Smooth muscle cell (in vitro differentiated cells): ENCODE data around the gene IFFO2. TPM values are rescaled to one million over a fixed set of nuclear protein-coding genes. Genes with fewer than 3 reads are reported as not detected.

Experiments used
- DNase-seq: peaks from one replicate; lab custom pipeline; 2025; ENCODE audit not compliant: unreplicated experiment; lab: John Stamatoyannopoulos, UW
- H2AFZ ChIP-seq: fragments of 200-600 bp; sonication (generic); 2 replicates; pipeline ENCODE4 v1.6.0; 2016; ENCODE audit warnings: antibody characterized with exemption, low read depth, mild to moderate bottlenecking
- H3F3A ChIP-seq: fragments of 200-600 bp; sonication (generic); 2 replicates; pipeline ENCODE4 v1.6.0; 2017; ENCODE audit warnings: antibody characterized with exemption, low read depth
- H3K27ac ChIP-seq: fragments of 200-600 bp; sonication (generic); 2 replicates; pipeline ENCODE4 v1.5.1; 2016; ENCODE audit warnings: low read depth, mild to moderate bottlenecking
- H3K27me3 ChIP-seq: fragments of 200-600 bp; sonication (generic); 2 replicates; pipeline ENCODE4 v1.6.1; 2016; ENCODE audit warnings: low read depth, mild to moderate bottlenecking
- H3K36me3 ChIP-seq: fragments of 200-600 bp; sonication (generic); 2 replicates; pipeline ENCODE4 v1.5.1; 2016; ENCODE audit warnings: low read depth
- H3K4me1 ChIP-seq: fragments of 200-600 bp; sonication (generic); 2 replicates; pipeline ENCODE4 v1.5.1; 2016; ENCODE audit warnings: low read depth
- H3K4me2 ChIP-seq: fragments of 200-600 bp; sonication (generic); 2 replicates; pipeline ENCODE4 v1.6.0; 2016; ENCODE audit warnings: mild to moderate bottlenecking
- H3K4me3 ChIP-seq: fragments of 200-600 bp; sonication (generic); 2 replicates; pipeline ENCODE4 v1.5.1; 2016; ENCODE audit warnings: mild to moderate bottlenecking
- H3K79me2 ChIP-seq: fragments of 200-600 bp; sonication (generic); 2 replicates; pipeline ENCODE4 v1.6.0; 2016; ENCODE audit warnings: low read depth, mild to moderate bottlenecking
- H3K9ac ChIP-seq: fragments of 200-600 bp; sonication (generic); 2 replicates; pipeline ENCODE4 v1.6.0; 2016; ENCODE audit warnings: low read depth
- H3K9me3 ChIP-seq: fragments of 200-600 bp; sonication (generic); replicated peaks from 2 replicates; pipeline ENCODE4 v1.5.1; 2016; ENCODE audit warnings: low read depth
- H4K20me1 ChIP-seq: fragments of 200-600 bp; sonication (generic); 2 replicates; pipeline ENCODE4 v1.6.0; 2016; ENCODE audit warnings: low read depth
- CTCF ChIP-seq: fragments of 200-600 bp; sonication (generic); IDR thresholded peaks from 2 replicates; pipeline ENCODE4 v1.5.1; 2017; ENCODE audit warnings: borderline replicate concordance, mild to moderate bottlenecking, antibody characterized with exemption; ENCODE audit not compliant: insufficient read depth, poor library complexity, severe bottlenecking
- WGBS: methylation state at CpG from one replicate; pipeline ENCODE4 v1.1.7; 2016; ENCODE audit warnings: low lambda C conversion rate; 5-methylcytosine and 5-hydroxymethylcytosine counted together
- polyA plus RNA-seq: library from polyadenylated mRNA; unstranded; fragments of >200 nt; fragmentation: Nextera tagmentation; extraction: Ambion mirVana; gene quantifications from 2 replicates; pipeline ENCODE4 v1.2.1, GENCODE V29; 2016
- total RNA-seq: library from RNA; depleted of rRNA; stranded (reverse); fragments of >200 nt; gene quantifications from 2 replicates; pipeline ENCODE4 v1.2.3, GENCODE V29; 2014

IFFO2 gene
- total and polyA plus RNA-seq, 2 experiments from 2014 or later: 5.7 to 19.1 TPM

GRCh38 chr1:18922848-18923755 lies 33.4 kb downstream of the IFFO2 start:
- H2AFZ ChIP-seq: no peak overlapping the region
- DNase-seq: no peak
- H4K20me1 ChIP-seq: peaks cover 39% of the 10 kb centered on the region
- no peaks in the 10 kb centered on the region for H3K9me3 ChIP-seq
- no peaks in the 10 kb centered on the region for H3K36me3 ChIP-seq
- no peak for TF ChIP-seq CTCF
- H3K4me1 ChIP-seq: peaks cover 38% of the 10 kb centered on the region
- peak overlapping the region; percentile 71 for H3K4me2 ChIP-seq
- peaks cover 68% of the 10 kb centered on the region for H3K79me2 ChIP-seq
- H3K27me3 ChIP-seq: no peaks in the 10 kb centered on the region
- no peak overlapping the region for H3K4me3 ChIP-seq
- peaks cover 23% of the 10 kb centered on the region for H3F3A ChIP-seq
- H3K27ac ChIP-seq: peak overlapping the region; percentile 85
- WGBS: 69% methylated on average over 18 of the region's 18 CpGs
- peak overlapping the region; percentile 22 for H3K9ac ChIP-seq

- peaks cover 39% of the 10 kb centered on the region for H4K20me1 ChIP-seq
- H3K79me2 ChIP-seq: peaks cover 66% of the 10 kb centered on the region
- no peaks in the 10 kb centered on the region for H3K36me3 ChIP-seq
- H3K4me2 ChIP-seq: peak overlapping the region; percentile 71
- H3K4me1 ChIP-seq: peaks cover 31% of the 10 kb centered on the region
- no peaks in the 10 kb centered on the region for H3K9me3 ChIP-seq
- peak overlapping the region; percentile 85 for H3K27ac ChIP-seq
- TF ChIP-seq CTCF: no peak
- 5% methylated on average over 8 of the region's 8 CpGs for WGBS
- peak overlapping the region; percentile 22 for H3K9ac ChIP-seq
- DNase-seq: peak; percentile 40
- no peaks in the 10 kb centered on the region for H3K27me3 ChIP-seq
- no peak overlapping the region for H2AFZ ChIP-seq
- no peak overlapping the region for H3K4me3 ChIP-seq
- peaks cover 20% of the 10 kb centered on the region for H3F3A ChIP-seq
Observed at GRCh38 chr1:18922319-18922726, 34.2 kb downstream of the IFFO2 start.

- Histone ChIP-seq H3K79me2 (peaks cover 61% of the 10 kb centered on the region), H3K4me3 (no peak overlapping the region), H3K9ac (peak overlapping the region; percentile 22), H3K9me3 (no peaks in the 10 kb centered on the region), H4K20me1 (peaks cover 39% of the 10 kb centered on the region), H3K27ac (peak overlapping the region; percentile 85), H3K27me3 (no peaks in the 10 kb centered on the region), H3K4me1 (peaks cover 25% of the 10 kb centered on the region), H3F3A (peaks cover 15% of the 10 kb centered on the region), H3K36me3 (no peaks in the 10 kb centered on the region), H3K4me2 (peak overlapping the region; percentile 71), H2AFZ (no peak overlapping the region)
- WGBS: 91% methylated on average over 17 of the region's 17 CpGs
- no peak for DNase-seq
- TF ChIP-seq CTCF: no peak
Observed at GRCh38 chr1:18921516-18922251, 34.8 kb downstream of the IFFO2 start.
